GM18508 (cell line): ENCODE results near the gene SECTM1.
"Not testable (repeated sequence)": the region's sequence is repeated elsewhere in the genome, so short reads cannot be mapped to it uniquely, and the experiment has no call there.

Source experiments
- ATAC-seq: cut with Tn5 transposase; IDR thresholded peaks from one replicate; pipeline ENCODE4 v1.9.1; 2021; ENCODE audit warnings: moderate number of reproducible peaks; ENCODE audit not compliant: insufficient read depth, unreplicated experiment

Gene SECTM1

DNA sequence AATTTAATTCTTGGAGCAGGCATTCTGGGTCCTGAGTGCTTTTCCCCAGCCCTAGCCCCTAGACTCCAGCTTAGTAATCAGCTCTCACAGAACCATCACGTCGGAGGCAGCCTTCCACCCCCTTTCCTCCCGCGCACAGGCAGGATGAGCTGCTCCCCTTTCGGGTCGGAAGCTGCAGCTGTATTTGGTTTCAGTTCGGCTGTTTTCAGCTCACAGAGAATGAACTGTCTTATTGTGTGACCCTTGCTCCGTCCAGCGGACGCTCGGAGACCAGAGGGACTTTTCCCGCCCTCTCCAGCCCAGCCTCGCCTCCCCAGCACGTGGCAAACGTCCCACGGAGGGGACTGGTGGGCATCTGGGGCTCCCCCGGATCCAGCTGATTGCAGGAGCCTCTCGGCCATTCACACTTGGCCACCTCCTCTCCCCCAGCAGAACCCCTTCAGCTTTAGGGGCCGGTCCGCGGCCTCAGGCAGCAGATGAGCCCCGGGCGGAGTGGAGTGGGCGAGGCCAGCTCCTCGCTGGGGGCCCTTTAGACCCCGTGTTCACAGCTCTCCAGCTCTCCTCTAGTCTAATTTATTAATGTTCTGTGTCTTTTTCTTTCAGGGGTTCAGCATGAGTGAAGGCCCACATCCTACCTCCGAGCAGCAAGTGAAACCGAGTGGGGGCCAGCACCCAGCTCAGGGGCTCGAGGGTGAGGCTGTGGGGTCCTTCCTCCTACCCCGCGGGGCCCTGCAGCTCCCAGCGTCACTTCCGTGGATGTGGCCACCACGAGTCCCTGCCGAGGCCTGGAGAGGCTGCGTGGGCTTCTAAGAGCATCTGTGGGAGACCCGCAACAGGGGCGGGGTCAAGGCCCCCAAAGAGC, 37.1 kb upstream of the SECTM1 start:
- no peak for ATAC-seq

DNA sequence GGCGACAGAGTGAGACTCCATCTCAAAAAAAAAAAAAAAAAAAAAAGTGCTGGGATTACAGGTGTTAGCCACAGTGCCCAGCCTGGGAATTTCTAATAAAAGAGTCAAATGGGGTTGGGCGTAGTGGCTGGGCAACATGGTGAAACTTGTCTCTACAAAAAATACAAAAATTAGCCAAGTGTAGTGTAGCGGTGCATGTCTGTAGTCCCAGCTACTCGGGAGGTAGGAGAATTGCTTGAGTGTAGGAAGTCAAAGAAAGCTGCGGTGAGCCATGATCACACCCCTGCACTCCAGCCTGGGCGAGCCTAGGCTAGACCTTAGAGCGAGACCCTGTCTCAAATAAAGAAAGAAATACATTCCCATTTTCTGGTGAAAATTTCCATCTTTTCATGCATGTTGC, 35.6 kb upstream of the SECTM1 start:
- ATAC-seq, result no peak

DNA sequence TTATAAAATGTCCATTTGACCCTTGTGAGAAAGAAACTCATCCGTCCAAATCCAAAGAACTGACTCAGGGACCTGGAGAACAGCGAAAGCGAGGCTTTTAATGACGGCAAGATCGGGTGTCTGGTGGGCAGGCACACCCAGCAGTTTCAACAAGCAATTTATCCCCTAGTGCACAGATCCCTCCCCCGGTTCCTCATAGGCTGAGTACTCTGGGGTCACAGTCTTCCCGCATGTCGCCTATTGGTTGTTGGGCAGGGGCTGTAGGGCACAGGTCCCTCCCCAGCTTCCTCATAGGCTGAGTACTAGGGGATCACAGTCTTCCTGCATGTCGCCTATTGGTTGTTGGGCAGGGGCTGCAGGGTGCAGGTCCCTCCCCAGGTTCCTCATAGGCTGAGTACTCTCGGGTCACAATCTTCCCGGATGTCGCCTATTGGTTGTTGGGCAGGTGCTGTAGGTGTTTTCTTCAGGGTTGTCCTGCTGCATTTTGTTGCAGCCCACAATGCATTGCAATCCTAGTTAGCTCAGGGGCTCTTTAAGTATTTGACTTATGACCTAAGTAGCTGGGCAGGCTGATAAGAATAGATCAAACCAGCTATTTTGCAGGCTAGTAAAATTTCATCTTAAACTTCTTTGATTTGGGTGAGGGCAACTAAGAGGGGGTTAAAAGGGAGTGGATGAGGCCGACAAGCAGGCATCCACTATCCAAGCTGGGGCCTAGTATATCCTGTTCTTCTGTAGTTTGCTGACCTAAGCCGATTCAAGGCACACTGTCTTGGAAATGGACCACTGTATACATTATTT, 34.4 kb upstream of the SECTM1 start:
- ATAC-seq, result no peak

DNA sequence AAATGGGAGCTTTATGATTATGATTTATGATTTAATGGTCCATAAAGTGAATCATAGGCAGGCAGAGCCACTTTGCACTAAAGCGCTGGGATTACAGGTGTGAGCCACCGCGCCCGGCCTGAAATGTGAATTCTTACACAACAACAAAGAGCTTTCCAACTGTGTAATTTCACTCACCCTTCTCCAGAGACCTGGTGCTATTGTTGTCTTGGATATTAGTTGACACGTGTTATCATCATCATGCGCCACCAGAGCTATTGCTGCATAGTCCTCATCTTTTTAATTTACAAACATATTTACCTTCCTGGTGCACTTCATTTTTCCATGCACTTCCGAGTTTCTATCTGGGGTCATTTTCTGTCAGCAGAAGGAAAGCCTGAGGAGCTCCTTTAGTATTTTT, 33.2 kb upstream of the SECTM1 start:
- ATAC-seq, result no peak

DNA sequence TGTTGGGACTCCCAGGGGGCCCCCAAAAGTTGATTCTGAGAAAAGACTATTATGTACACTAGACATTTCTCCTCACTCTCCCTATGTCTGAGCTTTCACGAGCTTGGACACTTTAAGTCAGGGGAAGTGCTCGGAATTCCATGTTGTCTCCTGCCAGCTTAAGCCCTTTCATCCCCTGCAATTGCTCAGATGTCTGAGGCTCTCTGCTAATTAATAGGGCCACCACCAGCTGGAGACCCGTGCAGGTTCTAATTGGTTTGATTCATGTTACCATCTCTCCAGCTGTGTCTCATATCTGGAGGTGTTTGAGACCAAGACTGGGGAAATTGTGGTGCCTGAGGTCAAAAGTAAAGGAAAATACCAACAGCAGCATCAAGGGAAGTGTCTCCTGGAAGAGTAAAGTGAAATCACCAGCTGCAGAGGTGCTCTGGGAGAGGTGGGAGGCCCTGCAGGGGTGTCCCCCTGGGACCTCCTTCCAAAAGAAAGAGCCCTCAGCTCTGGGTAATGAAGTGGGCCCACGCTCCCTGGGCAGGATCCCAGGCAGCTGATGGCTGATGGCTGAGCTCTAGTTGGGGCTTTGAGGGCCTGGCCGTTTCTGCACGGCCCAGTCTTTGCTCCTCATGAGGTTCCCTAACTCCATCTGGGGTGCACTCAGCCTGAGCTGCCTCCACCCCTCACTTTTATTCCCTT, 32.2 kb upstream of the SECTM1 start:
- no peak for ATAC-seq

DNA sequence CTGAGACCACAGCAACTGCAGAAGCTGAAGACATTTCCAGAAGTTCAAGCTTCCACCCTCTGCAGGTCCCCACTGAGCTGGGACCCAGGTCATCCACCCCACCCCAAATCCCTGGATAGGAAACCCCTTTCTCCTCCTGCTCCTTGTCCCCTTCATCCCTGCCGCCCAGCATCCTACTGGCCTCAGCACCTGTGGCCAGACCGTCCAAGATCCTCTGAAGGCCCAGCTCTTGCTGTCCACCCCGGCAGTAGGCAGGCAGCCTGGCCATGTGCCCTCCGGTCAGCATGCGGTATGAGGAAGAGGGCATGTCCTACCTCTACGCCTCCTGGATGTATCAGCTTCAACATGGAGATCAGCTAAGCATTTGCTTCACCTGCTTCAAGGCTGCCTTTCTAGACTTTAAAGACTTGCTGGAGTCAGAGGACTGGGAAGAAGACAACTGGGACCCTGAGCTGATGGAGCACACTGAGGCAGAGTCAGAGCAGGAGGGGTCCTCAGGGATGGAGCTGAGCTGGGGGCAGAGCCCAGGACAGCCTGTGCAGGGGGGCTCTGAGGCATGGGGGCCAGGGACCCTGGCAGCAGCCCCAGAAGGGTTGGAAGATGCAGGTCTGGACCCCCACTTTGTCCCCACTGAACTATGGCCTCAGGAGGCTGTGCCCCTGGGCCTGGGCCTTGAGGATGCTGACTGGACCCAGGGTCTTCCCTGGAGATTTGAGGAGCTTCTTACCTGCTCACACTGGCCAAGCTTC, 28.5 kb upstream of the SECTM1 start:
- no peak for ATAC-seq

DNA sequence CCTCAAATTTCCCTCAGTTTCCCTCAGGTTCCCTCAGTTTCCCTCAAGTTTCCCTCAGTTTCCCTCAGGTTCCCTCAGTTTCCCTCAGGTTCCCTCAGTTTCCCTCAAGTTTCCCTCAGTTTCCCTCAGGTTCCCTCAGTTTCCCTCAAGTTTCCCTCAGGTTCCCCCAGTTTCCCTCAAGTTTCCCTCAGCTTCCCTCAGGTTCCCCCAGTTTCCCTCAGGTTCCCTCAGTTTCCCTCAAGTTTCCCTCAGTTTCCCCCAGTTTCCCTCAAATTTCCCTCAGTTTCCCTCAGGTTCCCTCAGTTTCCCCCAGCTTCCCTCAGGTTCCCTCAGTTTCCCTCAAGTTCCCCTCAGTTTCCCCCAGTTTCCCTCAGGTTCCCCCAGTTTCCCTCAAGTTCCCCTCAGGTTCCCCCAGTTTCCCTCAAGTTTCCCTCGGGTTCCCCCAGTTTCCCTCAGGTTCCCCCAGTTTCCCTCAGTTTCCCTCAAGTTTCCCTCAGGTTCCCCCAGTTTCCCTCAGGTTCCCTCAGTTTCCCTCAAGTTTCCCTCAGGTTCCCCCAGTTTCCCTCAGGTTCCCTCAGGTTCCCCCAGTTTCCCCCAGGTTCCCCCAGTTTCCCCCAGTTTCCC, 26.0 kb upstream of the SECTM1 start:
- ATAC-seq, result not testable (repeated sequence)

DNA sequence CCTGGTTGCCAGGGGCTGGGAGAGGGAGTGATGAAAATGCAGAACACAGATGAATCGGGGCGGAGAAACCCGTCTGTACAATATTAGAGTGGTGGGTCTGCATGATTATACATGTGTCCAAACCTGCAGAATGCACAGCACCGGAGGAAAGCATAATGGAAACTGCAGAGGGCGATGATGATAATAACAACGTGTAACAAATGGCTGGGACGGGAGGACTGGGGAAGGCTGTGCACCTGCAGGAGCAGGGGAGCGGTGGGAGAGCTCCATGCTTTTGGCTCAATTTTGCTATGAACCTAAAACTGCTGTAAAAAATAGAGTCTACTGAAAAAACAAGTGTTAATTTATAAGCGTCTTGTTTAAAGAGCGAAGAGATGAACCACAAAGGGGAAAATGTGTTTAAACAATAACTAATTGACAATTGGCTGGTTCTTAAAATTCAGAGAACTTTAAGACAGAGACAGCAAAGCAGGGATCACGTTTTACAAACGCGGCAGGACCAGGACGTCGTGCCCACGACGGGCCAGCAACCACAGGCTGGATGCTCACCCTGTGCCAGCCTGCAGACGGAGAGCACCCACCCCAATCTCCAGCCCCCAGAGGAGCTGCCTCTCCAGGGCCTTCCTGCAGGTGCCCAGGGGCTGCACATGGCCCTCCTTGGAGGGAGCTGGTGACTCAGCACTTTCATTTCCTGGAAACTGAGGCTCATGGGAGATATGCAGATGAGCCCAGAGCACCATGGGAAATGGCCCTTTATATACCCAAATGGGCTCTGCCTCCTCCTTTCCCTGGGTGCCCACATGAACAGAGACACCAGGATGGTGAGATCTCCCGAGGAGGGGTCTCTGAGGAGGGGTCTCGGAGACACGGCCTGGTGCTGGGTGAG, 25.1 kb upstream of the SECTM1 start, which contains the start of gene TEX19:
TSS of gene TEX19 (plus strand) at position 783 of the 886 bp plus-strand sequence. CDS start 2,904 bp downstream, outside the sequence.
- ATAC-seq, result no peak

DNA sequence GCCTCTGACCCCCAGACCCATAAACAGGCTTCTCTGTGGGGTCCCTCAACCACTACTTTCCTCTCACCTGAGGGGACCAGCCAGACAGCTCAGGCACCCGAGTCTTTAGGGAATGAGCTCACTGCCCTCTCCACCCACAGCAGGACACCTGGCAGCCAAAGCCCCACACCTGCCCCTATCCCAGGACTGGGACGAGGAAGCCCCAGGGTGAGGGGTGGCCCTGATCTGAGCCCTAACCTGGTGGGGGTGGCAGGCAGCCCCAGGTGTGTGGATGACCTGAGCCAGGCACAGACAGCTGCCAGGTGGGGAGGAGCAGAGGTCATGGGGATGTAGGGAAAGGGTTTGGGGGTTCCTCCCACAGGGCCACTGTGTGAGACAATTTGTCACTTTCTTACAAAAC, 23.8 kb upstream of the SECTM1 start:
- no peak for ATAC-seq

DNA sequence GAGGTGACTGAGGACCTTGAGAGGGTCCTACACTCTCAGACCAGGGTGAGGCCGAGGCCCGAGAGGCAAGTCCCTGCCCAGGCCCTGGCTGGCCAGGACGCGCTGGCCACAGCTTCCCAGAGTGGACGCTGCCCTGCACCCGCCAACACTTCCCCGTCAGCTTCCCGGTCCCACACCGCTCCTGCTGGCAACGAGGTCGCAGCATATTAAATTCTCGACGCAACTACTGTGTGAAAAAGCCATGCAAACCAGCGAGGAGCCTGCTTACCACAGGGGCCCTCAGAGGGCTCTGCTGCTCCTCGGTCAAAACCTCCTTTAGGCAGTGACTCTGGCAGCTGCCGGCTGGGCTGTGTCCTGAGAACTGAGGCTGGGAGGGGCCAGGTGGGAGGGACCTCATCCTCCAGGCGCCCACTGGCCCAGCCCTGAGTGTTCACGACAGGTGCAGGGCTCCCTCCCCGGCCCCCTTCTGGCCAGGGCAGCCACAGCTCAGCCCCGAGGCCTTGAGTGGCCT, 23.3 kb upstream of the SECTM1 start:
- no peak for ATAC-seq

DNA sequence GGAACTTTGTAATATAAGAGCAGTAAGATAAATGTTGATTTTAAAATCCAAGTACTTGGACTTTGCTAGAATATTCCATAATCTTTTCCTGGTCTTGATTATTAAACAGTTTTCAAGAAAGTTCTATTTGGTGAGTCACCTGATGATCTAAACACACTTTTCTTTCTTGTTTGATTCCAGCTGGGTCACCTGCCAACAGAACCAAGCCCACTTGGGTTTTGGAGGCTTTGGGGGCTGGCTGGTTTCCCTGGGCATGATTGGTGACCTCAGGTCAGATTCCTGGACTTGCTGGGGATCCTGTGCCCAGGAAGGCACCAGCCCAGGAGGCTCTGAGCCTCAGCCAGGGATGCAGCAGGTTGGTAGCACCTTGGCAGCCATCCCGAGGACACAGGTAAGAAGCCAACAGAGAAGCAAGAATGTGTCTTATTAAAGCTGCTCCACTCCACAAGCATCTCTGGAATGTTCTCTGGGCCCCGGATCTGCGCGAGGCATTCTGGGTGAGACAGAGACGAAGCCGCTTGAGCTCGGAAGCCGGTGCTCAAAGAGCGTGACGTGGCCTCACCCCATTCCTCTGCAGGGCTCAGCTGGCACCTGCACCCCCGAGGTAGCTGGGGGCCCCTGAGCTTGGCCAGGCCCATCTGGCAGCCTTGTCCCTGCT, 22.3 kb upstream of the SECTM1 start:
- ATAC-seq, result no peak

DNA sequence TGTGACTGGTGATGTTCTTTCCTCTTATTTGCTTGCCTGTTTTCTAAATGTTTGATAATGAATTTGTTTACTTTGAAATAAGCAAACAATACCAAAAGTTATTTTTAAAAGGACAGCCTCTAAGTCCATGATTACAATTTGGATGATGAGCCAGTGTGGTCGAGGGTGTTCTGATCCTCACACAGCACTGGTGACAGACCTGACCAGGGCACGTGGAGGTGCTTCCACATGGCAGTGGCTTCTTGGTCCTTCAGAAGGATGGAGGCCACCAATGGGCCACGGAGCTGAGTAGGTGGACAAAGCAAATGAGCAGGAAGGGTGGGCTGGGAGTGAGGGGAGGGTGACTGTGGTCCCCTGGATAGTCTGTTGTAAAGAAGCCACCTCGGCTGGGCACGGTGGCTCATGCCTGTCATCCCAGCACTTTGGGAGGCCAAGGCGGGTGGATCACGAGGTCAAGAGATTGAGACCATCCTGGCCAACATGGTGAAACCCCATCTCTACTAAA, 21.3 kb upstream of the SECTM1 start:
- ATAC-seq, result no peak

DNA sequence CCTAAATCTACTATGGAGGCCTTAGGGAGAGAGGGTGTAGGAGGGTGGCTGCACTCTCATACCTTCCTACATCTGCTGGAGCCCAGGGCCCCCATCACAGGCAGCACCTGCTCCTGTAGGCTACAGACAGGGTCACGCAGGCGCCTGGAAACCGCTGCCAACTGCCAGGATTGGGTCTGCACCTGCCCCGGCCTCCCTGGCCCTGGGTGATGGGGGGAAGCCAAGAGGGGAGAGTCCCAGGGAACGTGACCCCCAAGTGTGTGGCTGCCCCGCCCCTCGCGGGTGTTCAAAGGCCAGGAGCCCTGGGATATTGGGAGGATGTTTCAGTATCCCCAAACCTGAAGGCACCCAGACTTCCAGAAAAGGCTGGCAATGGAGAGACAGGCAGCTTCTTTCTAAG, 19.9 kb upstream of the SECTM1 start:
- ATAC-seq, result no peak

DNA sequence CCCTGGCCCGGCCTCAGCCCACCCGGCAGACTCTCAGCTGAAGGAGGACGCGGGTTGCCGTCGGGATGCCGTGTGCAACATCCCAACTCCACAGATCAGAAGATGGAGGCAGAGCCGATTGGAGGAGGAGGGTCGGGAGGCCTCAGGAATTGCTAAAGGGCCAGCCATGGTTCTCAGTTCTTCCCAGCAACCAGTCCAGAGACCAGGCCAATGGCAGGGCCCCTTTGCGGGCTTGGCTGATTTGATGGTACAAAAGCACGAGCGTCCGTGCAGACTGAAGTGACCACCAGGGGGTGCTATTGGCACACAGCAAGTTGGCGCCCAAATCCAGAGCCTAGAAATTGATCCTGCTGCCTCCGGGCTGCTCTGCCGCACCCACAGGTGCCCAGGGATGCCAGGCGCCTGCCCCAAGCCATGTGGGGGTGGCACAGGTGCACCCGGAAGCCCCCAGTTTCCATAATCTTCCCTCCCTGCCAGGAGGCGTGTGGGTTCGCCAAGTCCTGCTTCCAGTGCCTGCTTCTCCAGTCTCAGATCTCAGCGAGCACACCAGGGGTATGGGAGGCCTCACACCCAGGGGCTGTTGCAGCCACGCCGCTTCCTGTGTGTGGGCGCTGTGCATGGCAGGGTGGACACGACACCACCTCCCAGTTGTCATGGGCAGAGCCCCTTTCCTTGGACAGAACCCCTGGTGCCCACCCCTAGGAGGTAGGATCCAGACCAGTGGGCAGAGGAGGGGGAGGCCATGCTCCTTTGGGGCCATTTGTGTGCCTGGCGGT, 18.3 kb upstream of the SECTM1 start:
- no peak for ATAC-seq

DNA sequence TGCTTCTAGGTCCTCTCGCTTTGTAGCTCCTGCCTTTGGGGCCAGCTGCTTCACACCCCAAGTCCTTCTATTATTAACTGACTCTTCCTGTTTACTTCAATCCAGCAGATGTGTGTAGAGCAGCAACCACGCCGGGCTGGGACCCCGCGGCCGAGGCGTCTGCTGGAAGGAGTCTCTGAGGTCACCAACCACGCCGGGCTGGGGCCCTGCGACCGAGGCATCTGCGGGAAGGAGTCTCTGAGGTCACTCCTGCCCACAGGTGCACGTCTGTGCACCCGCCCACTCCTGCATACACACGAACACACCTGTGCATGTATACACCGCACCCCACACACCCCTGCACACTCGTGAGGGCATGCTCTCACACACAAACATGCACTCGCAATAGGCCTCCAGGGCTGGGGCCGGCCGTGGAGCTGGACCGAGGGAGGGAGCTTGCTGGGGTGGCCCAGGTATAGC, 17.7 kb upstream of the SECTM1 start:
- no peak for ATAC-seq

DNA sequence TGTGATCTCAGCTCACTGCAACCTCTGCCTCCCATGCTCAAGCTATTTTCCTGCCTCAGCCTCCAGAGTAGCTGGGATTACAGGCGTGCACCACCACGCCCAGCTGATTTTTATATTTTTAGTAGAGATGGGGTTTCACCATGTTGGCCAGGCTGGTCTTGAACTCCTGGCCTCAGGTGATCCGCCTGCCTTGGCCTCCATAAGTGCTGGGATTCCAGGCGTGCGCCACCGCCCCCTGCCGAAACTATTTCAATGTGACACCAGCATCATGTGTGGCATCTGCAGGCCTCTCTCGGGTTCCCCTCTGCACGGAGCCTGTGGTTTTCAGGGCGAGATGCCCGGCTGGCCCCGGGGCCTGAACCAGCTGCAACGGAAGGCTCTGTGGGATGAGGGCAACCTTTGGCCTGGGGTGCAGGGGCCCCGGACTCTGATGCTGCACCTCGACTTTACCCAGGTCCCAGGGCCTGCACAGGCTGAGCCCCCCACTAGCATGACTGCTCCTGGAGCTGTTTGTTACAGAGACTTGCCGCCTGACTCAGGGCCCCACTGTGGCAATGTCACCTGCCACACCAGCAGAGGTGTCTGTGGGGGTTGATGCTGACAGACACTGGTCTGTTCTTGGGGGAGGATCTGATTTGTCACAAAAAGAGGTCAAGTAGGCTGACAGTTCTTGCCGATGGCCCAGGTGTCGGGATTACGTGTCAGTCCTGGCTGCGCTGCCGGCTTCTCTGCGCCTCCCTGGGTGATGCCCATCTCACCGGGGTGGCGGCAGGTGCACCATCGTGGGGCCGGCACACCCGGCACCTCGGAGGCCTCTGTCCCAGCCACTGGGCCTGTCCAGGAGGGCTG, 16.8 kb upstream of the SECTM1 start:
- ATAC-seq, result no peak
